ENCODE measurements around the gene MYO9B. TPM values are rescaled to one million over a fixed set of nuclear protein-coding genes. Genes with fewer than 3 reads are reported as not detected.

Gene MYO9B
- total and polyA plus RNA-seq, 2 of the 13 experiments (the other 11 are each of a cell fraction or from before 2014, with no cell fraction given), result 18.0 to 18.3 TPM

DNA sequence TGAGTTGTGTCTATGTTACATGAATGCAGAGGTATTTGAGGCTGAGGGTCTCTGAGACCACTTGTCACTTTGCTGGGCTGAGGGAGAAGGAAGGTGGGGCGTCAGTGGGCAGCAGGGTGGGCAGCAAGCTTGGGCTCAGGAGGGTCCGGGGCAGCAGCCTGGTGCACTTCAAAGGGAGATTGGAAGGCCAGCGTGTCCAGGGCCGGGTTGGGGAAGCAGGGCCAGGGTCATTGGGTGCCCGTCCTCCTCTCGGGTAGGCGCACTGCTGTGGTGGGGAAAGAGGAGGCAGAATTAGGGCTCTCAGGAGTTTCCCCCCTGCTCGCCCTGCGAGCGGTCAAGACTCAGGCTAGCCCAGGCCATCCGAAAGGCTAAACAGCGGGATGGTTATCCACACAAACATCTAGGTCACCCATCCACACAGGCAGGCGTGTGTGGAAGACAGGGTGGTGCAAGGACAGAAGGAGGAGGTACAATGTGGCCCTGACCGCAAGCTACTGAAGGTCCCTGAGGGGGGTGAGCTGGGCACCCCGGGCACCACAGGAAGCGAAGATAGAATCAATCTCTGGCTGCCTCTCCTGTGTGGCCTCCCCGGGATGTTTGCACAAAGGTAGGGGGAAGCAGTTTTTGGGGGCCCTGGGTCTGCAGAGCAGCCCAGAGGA is 37.7 kb downstream of the MYO9B start (continued):
- TF ChIP-seq ZNF781 (CRISPR knock-in tag; IDR thresholded peaks at IDR 0.05; ENCODE audit: borderline replicate concordance, not compliant biosample characterization), result no peak
- TF ChIP-seq, protein P1, sequence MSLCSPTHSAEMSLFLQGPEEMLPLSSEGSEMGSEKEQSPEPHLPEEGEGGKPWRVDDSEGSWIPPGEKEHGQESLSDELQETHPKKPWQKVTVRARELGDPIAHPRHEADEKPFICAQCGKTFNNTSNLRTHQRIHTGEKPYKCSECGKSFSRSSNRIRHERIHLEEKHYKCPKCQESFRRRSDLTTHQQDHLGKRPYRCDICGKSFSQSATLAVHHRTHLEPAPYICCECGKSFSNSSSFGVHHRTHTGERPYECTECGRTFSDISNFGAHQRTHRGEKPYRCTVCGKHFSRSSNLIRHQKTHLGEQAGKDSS (CRISPR knock-in tag; IDR thresholded peaks at IDR 0.05; ENCODE audit: borderline replicate concordance, low read depth), result no peak

DNA sequence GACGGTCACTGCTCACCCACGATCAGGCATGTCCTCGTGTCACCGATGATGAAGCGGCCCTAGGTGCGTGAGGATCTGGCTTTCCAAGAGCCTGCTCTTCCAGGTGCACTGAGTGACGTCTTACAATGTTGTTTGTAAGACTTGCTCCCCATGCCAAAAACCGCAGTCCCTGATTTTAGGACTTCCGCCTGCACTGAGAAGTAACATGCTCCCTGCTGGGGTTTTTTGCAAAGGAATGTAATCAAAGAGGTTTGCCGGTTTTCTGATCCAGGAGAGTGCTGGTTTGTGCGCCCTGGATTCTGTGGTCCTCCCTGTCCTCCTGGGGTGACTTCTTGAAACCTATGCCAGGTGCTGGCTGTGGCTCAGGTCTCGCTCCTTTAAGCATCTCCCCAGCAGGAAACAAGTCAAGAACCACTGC is 38.8 kb downstream of the MYO9B start:
- 97% methylated on average over 6 of the region's 12 CpGs for WGBS (ENCODE audit: low lambda C conversion rate)
- intact Hi-C loops (cut with micrococcal nuclease; ENCODE audit: unreplicated experiment) (no loop called here), in situ Hi-C loops (cut with HindIII; ENCODE audit: extremely low pct_ligation_motif_present, low pct_unique_long_range_greater_than_20kb) (no loop called here)
- no peak overlapping the region for H3K4me2 ChIP-seq (ENCODE audit: low read depth, low read length)
- ChIA-PET POLR2A (no interaction called here), CTCF (ENCODE audit: low intra/inter-chr PET ratio, low total read pairs) (no interaction called here)
- H3K9me3 ChIP-seq (ENCODE audit: low read length), result no peaks in the 10 kb centered on the region
- H3K27ac ChIP-seq (ENCODE audit: extremely low read length, insufficient read depth, low read length), result no peak overlapping the region
- FAIRE-seq, result no peak
- H3K9ac ChIP-seq (ENCODE audit: insufficient read depth, low read depth, low read length), result no peak overlapping the region
- no peaks in the 10 kb centered on the region for H3K27me3 ChIP-seq (ENCODE audit: control insufficient read depth in 1 of 2, insufficient read depth in 2 of 2, low read length in 2 of 2)
- H2AFZ ChIP-seq (ENCODE audit: low read length), result no peak overlapping the region
- no peak overlapping the region for H3K4me3 ChIP-seq (replicated peaks in 1 of 3; ENCODE audit: insufficient read depth in 1 of 3, low read depth in 2 of 3, low read length in 3 of 3)
- no peaks in the 10 kb centered on the region for H3K79me2 ChIP-seq (ENCODE audit: insufficient read depth, low read length)
- no peaks in the 10 kb centered on the region for H4K20me1 ChIP-seq (ENCODE audit: insufficient read depth, low read length)
- peaks cover 12% of the 10 kb centered on the region; the same call in 1 of the 2 replicates for H3K4me1 ChIP-seq (ENCODE audit: insufficient read depth, low read length)
- no peak for DNase-seq (ENCODE audit: low spot score)
- H3K36me3 ChIP-seq (replicated peaks in 1 of 2; ENCODE audit: control insufficient read depth in 1 of 2, insufficient read depth in 2 of 2, low read length in 2 of 2), result peaks cover 4 to 20% of the 10 kb centered on the region in 2 experiments; a peak in 4 of 5 replicates
- BruUV-seq (replicated peaks), result no TSS peak
- ATAC-seq, result no peak
- TF ChIP-seq, protein P2, sequence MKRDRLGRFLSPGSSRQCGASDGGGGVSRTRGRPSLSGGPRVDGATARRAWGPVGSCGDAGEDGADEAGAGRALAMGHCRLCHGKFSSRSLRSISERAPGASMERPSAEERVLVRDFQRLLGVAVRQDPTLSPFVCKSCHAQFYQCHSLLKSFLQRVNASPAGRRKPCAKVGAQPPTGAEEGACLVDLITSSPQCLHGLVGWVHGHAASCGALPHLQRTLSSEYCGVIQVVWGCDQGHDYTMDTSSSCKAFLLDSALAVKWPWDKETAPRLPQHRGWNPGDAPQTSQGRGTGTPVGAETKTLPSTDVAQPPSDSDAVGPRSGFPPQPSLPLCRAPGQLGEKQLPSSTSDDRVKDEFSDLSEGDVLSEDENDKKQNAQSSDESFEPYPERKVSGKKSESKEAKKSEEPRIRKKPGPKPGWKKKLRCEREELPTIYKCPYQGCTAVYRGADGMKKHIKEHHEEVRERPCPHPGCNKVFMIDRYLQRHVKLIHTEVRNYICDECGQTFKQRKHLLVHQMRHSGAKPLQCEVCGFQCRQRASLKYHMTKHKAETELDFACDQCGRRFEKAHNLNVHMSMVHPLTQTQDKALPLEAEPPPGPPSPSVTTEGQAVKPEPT (CRISPR knock-in tag; IDR thresholded peaks at IDR 0.05; ENCODE audit: low read depth), result no peak
- TF ChIP-seq MAF1 (CRISPR knock-in tag; IDR thresholded peaks at IDR 0.05; ENCODE audit: borderline replicate concordance) (no peak), ZFYVE20 (CRISPR knock-in tag; IDR thresholded peaks at IDR 0.05; ENCODE audit: borderline replicate concordance, low read depth) (no peak)
- TF ChIP-seq, protein P3, sequence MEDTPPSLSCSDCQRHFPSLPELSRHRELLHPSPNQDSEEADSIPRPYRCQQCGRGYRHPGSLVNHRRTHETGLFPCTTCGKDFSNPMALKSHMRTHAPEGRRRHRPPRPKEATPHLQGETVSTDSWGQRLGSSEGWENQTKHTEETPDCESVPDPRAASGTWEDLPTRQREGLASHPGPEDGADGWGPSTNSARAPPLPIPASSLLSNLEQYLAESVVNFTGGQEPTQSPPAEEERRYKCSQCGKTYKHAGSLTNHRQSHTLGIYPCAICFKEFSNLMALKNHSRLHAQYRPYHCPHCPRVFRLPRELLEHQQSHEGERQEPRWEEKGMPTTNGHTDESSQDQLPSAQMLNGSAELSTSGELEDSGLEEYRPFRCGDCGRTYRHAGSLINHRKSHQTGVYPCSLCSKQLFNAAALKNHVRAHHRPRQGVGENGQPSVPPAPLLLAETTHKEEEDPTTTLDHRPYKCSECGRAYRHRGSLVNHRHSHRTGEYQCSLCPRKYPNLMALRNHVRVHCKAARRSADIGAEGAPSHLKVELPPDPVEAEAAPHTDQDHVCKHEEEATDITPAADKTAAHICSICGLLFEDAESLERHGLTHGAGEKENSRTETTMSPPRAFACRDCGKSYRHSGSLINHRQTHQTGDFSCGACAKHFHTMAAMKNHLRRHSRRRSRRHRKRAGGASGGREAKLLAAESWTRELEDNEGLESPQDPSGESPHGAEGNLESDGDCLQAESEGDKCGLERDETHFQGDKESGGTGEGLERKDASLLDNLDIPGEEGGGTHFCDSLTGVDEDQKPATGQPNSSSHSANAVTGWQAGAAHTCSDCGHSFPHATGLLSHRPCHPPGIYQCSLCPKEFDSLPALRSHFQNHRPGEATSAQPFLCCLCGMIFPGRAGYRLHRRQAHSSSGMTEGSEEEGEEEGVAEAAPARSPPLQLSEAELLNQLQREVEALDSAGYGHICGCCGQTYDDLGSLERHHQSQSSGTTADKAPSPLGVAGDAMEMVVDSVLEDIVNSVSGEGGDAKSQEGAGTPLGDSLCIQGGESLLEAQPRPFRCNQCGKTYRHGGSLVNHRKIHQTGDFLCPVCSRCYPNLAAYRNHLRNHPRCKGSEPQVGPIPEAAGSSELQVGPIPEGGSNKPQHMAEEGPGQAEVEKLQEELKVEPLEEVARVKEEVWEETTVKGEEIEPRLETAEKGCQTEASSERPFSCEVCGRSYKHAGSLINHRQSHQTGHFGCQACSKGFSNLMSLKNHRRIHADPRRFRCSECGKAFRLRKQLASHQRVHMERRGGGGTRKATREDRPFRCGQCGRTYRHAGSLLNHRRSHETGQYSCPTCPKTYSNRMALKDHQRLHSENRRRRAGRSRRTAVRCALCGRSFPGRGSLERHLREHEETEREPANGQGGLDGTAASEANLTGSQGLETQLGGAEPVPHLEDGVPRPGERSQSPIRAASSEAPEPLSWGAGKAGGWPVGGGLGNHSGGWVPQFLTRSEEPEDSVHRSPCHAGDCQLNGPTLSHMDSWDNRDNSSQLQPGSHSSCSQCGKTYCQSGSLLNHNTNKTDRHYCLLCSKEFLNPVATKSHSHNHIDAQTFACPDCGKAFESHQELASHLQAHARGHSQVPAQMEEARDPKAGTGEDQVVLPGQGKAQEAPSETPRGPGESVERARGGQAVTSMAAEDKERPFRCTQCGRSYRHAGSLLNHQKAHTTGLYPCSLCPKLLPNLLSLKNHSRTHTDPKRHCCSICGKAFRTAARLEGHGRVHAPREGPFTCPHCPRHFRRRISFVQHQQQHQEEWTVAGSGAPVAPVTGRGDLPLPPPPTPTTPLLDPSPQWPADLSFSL (CRISPR knock-in tag; IDR thresholded peaks at IDR 0.05), result no peak
- TF ChIP-seq, protein P4, sequence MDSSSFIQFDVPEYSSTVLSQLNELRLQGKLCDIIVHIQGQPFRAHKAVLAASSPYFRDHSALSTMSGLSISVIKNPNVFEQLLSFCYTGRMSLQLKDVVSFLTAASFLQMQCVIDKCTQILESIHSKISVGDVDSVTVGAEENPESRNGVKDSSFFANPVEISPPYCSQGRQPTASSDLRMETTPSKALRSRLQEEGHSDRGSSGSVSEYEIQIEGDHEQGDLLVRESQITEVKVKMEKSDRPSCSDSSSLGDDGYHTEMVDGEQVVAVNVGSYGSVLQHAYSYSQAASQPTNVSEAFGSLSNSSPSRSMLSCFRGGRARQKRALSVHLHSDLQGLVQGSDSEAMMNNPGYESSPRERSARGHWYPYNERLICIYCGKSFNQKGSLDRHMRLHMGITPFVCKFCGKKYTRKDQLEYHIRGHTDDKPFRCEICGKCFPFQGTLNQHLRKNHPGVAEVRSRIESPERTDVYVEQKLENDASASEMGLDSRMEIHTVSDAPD (CRISPR knock-in tag; IDR thresholded peaks at IDR 0.05), result no peak
- TF ChIP-seq, protein P5, sequence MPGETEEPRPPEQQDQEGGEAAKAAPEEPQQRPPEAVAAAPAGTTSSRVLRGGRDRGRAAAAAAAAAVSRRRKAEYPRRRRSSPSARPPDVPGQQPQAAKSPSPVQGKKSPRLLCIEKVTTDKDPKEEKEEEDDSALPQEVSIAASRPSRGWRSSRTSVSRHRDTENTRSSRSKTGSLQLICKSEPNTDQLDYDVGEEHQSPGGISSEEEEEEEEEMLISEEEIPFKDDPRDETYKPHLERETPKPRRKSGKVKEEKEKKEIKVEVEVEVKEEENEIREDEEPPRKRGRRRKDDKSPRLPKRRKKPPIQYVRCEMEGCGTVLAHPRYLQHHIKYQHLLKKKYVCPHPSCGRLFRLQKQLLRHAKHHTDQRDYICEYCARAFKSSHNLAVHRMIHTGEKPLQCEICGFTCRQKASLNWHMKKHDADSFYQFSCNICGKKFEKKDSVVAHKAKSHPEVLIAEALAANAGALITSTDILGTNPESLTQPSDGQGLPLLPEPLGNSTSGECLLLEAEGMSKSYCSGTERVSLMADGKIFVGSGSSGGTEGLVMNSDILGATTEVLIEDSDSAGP (CRISPR knock-in tag; IDR thresholded peaks at IDR 0.05; ENCODE audit: borderline replicate concordance), result no peak
